HK-2 (cell line): ENCODE data around the gene RPRD1A.
"Not testable (repeated sequence)": the region's sequence is repeated elsewhere in the genome, so short reads cannot be mapped to it uniquely, and the experiment has no call there.

Source experiments
- DNase-seq: peaks from one replicate; pipeline ENCODE4 v3.0.0-alpha.2; 2018; ENCODE audit not compliant: unreplicated experiment

Gene RPRD1A

DNA sequence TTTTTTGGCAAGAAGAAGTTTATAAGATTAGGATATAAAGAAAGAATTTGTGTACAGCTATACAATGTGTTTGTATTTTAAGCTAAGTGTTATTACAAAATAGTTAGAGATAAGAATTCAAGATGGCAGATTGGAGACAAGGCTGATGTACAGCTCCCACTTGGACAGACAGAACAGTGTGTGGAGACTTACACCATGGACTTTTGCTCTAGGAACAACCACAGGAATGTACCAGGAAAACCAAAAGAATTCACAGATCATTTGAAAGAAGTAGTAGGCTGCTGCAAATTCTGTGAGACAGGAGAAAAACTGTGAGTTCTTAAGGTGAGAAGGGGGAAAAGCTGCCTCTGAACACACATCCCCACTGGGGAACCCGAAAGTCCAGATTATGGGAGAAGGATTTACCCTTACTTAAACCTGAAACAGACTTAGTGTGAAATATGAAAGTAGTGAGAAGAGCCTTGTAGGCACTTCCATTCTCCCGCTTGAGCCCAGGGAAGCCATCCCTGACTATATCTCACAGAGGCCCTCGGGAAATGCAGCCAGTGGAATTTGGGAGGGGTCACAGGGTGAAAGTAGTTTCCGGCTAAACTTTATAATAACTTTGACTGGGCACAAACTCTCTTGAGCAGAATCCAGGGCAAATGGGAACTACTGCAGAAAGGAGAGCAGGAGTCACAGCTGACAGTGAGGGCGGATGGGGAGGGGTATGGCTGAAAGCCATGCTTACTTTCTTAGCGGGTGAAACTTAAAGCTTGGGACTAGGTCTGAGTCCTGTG is 11.6 kb upstream of the RPRD1A start:
- no peak for DNase-seq

DNA sequence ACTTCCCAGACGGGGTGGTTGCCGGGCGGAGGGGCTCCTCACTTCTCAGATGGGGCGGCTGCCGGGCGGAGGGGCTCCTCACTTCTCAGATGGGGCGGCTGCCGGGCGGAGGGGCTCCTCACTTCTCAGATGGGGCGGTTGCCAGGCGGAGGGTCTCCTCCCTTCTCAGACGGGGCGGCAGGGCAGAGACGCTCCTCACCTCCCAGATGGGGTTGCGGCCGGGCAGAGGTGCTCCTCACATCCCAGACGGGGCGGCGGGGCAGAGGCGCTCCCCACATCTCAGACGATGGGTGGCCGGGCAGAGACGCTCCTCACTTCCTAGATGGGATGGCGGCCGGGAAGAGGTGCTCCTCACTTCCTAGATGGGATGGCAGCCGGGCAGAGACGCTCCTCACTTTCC is 10.4 kb upstream of the RPRD1A start:
- not testable (repeated sequence) for DNase-seq

DNA sequence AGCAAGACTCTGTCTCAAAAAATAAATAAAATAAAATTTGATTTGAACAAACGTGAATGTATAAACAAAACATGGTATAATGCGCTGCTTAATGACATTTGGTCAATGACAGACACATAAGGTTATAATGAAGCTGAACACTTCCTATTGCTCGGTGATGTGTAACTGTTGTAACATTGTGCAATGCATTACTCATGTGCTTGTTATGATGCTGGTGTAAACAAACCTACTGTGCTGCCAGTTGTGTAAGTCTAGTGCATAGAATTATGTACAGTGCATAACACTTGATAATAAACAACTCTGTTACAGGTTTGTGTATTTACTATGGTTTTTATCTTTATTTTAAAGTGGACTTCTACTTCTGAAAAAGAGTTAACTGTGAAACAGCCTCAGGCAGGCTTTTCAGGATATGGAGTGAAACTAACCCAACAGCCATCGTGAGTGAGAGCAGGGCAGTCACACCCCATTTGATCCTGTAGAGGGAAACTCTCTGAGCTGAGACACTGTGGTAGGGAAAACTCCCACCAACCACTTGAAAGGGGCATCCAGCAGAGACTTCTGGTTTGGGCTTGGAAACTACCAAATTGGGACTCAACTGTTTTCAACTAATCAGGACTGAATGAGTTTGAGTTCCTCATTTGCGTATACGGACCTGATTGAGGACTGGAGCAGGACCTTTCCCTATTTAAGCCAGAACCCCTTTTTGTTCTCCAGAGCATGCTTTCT is 8.7 kb upstream of the RPRD1A start:
- no peak for DNase-seq

- DNase-seq: no peak
These were observed 7.1 kb upstream of the RPRD1A start for GRCh38 chr18:36074435-36074834.

DNA sequence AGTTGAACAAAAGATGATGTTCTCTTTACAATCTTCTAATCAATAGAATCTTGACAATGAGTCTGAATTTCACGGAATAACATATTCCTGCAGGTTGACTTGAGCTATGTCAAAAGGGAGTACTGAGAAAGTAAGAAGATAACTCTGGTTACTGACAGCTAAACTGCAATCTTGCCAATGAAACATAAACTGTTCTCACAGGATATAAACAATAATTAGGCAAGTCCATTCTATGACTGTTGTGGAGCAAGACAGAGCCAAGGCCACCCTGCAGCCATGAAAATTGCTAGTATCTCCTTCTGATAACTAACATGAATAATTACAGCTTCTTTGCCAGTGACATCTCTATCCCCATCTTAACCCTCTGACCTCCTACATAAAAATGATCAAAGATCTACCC is 6.3 kb upstream of the RPRD1A start:
- DNase-seq: no peak

DNA sequence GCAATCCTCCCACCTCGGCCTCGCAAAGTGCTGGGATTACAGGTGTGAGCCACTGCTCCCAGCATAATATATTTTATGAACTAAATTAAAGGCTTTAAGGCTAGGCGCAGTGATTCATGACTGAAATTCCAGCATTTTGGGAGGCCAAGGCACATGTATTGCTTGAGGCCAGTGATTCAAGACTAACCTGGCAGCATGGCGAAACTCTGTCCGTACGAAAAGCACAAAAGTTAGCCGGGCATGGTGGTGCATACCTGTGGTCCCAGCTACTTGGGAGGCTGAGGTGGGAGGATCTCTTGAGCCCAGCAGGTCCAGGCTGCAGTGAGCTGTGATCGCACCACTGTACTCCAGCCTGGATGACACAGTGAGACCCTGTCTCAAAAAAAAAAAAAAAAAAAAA is 5.0 kb upstream of the RPRD1A start:
- not testable (repeated sequence) for DNase-seq

DNA sequence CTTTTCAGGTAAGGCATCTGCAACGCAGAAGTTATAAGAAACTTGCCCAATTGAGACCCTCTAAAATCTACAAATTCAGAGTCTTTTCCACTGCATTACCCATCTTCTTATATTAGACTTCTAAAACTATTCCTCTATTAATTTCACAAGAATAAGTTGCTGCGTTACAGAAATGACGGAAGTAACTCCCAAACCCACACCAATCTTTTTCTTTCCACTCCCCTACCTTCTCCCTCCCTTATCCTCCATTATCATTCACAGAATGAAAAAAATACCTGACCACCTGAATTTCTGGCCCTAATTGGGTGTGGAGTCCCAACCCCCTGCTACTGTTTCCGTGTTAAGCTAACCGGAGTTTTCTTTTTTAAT is 689 bp downstream of the RPRD1A start:
- no peak for DNase-seq

GRCh38 chr18:36066001-36066400 is 1.4 kb downstream of the RPRD1A start:
- no peak for DNase-seq

DNA sequence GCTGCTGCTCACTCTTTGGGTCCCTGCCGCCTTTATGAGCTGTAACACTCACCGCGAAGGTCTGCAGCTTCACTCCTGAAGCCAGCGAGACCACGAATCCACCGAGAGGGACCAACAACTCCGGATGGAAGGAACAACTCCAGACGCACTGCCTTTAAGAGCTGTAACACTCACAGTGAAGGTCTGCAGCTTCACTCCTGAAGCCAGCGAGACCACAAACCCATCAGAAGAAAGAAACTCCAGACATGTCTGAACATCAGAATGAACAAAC is 2.6 kb downstream of the RPRD1A start:
- DNase-seq: not testable (repeated sequence)

- DNase-seq: no peak
These were observed 3.1 kb downstream of the RPRD1A start for GRCh38 chr18:36064027-36064808.

GRCh38 chr18:36058674-36059073 is 8.7 kb downstream of the RPRD1A start:
- DNase-seq: no peak

DNA sequence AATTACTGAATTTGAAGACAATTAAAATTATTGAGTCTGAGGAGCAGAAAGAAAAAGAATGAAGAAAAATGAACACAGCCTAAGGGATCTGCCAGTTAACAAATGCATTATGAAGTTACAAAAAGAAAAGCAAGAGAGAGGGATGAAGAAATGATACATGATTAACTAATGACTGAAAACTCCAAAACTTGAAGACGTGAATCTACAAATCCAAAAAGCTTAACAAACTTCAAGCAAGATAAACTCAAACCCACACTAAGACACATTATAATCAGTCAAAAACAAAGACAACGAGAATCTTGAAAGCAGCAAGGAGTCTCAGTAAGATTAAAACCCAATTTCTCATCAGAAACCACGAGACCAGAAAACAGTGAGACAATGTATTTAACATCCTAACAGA is 15.6 kb downstream of the RPRD1A start:
- DNase-seq: no peak

- DNase-seq: no peak
These were observed 16.9 kb downstream of the RPRD1A start for GRCh38 chr18:36050479-36050878.

DNA sequence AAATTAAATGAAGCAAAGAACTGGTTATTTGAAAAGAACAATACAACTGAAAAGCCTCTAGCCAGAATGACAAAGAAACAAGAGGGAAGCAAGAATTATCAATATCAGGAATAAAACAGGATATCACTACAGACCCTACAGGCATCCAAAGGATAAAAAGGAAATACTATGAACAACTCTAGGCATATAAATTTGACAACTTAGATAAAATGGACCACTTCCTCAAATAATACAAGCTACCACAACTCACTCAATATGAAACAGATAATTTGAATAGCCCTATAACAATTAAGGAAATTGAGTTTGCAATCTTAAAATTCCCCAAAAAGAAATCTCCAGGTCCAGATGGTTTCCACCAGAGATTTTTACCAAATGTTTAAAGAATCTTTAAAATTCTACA is 19.8 kb downstream of the RPRD1A start:
- no peak for DNase-seq

DNA sequence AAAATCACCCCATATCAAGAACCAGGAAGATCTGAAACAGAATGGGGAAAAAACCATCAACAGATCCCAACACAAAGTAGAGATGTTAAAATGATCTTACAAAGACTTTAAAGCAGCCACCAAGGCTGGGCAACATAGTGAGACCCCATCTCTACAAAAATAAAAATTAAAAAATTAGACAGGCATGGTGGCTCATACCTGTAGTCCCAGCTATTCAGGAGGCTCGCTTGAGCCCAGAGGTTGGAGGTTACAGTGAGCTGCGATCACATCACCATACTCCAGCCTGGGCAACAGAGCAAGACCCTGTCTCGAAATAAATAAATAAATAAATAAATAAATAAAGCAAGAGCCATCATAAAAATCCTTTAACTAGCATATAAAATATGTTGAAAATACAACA is 20.5 kb downstream of the RPRD1A start:
- no peak for DNase-seq

DNA sequence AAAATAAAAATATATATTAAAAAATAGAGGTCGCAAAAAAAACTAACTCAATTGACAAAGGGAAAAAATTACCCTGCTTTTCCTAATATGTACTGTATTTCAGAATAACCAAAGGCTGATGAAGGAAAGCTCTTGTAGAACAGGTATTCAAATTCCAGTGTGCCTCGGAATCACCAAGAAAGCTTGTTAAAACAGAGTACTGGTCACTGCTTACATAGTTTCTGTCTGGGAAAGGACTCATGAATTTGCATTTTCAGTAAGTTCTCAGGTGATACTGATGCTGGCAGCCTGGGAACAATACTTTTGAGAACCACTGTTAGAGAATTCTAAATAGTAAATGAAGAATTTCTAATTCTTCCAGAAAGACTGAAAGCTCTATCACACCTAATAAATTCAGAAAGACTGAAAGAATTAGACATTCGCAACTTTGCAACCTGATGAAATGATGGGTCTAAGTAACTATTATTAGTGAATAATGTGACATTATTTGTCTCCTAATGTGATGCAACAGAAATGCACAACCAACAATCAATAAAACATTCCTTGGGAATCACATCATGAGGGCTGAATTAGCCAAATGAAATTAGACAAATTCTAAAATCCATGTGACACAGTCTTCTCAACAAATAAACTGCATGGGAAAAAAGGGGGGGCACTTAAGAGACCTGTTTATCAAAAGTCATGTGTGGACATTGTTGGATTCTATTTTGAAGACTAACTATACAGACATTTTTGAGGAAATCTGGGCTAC is 21.9 kb downstream of the RPRD1A start:
- no peak for DNase-seq

GRCh38 chr18:36043153-36043552 is 24.2 kb downstream of the RPRD1A start:
- DNase-seq: no peak

DNA sequence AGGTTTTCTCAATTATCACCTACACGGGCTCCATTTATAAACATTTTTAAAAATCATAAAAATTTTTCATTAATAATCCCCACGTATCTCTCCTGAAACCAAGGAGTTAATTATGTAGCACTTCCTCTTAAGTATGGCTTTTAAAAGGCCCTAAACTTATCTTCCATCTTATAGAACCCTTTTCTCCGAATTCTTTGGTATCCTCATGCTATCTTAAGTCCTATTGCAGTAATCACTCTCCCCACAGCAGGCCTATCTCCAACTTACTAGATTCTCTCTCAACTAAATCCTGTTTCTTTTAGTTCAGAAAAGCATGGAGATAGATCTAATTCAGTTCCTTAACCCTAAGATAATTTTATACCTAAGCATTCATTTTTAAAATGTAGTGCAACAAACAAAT is 26.2 kb downstream of the RPRD1A start:
- DNase-seq: no peak

GRCh38 chr18:36038102-36038663 is 29.2 kb downstream of the RPRD1A start:
- no peak for DNase-seq

DNA sequence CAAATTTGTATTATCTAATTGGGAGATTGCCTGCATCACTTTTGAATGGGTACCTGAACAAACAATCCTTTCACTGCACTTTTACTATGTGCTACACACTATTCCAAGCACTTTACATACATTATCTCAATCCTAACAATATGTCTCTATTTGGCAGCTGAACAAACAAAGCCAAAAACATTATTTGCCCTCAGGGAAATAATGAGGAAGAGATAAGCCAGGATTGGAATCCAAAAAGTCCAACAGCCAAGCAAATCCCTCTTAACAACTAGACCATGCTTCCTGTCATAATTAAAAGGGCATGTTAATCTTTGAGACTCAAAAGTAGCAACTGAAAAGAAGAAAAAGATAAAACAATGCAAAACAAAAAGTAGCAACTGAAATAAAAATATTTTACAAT is 32.1 kb downstream of the RPRD1A start:
- DNase-seq: no peak

GRCh38 chr18:36034299-36034895 is 33.0 kb downstream of the RPRD1A start:
- no peak for DNase-seq

- no peak for DNase-seq
These were observed 35.5 kb downstream of the RPRD1A start for GRCh38 chr18:36031903-36032302.
